Fibroblast of pulmonary artery (primary cell): ENCODE results near the gene ACP5.
A peak's percentile ranks its signal among the peaks of the same experiment; 100 is the strongest.

Experiments
- DNase-seq: peaks from one replicate; pipeline ENCODE4 v3.0.0-alpha.2; 2010; ENCODE audit warnings: low read depth
- H3K4me3 ChIP-seq: replicated peaks from 2 replicates; pipeline ENCODE4 v1.5.1; 2011; ENCODE audit warnings: low read depth, mild to moderate bottlenecking, control low read depth, low read length, moderate library complexity
- CTCF ChIP-seq: IDR thresholded peaks from 2 replicates; pipeline ENCODE4 v1.5.1; 2011; ENCODE audit warnings: mild to moderate bottlenecking, control low read depth, low read length, inconsistent platforms; ENCODE audit errors: missing control alignments

ACP5 gene

GRCh38 chr19:11540645-11541044 is 36.8 kb downstream of the ACP5 start:
- no peak for TF ChIP-seq CTCF
- no peak overlapping the region for H3K4me3 ChIP-seq
- no peak for DNase-seq

DNA sequence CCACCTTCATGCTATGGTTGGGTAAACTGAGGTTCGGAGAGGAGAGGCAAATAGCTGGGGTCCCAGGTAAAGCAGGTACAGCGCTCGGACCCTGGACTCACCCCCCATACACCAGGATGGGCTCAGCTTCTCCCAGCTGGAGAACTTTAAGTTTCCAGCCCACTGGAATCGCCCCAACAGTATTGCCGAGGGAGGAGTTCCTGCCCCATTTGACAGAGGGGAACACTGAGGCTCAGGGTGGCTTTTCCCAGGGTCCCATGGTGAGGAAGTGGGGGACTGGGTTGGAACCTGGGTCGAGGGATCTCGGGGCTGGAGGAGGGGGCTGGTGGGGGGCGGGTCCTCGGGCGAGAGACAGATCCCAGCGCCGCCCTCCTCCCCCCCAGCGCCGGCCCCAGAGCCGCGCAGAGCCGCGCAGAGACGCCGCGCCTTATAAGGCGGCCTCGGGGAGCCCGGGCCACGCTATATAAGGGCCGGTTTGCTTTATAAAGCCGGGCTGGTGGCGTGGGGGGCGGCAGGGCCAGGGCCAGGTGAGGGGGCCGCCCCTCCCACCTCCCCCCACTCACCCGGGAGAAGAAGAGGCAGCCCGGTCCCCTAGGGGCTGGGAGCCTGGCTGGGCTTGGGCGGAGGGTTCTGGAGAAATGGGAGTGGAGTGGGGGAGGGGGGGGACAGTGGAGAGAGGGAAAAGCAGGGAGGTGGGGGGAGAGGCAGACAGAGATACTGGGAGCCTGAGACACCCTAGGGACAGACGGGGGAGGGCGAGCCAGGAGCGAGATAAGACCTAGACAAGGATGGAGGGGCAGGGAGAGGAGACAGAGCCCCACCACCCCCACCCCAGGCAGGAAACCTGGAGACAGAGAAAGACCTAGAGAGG is 37.7 kb downstream of the ACP5 start:
- peak; percentile 33 for DNase-seq
- TF ChIP-seq CTCF: no peak
- peak overlapping the region; percentile 28 for H3K4me3 ChIP-seq

DNA sequence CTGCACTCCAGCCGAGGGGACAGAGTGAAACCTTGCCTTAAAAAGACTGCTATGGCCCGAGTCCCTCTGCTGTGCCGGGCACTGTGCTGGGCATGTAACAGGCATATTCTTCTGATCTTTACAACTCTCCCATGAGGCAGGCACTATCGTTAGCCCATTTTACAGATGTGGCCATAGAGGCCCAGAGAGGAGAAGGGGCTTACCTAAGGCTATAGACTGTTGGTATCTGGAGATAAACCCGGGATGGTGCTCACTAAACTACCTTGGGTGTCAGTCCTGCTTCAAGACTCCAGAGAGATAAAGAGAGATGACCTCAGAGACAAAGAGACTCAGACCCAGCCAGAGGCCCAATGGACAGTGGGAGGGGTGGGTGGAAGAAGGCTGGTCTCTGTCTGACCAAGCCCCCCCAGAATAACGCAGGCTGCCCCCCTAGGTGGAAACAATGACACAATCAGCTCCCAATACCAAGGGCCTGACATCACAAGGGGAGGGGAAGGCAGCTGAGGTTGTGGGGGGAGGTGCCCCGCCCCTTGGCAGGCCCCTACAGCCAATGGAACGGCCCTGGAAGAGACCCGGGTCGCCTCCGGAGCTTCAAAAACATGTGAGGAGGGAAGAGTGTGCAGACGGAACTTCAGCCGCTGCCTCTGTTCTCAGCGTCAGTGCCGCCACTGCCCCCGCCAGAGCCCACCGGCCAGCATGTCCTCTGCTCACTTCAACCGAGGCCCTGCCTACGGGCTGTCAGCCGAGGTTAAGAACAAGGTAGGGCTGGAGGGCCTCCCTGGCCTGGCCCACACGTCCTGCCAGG is 39.0 kb downstream of the ACP5 start, which contains the start of gene CNN1:
Gene CNN1, plus strand, starts transcription at position 620 of the 805 bp plus-strand sequence. Its CDS starts 77 bp downstream, at position 697.
- peak; percentile 74 for DNase-seq
- no peak for TF ChIP-seq CTCF
- H3K4me3 ChIP-seq: peak within 1 kb of the TSS; percentile 18

DNA sequence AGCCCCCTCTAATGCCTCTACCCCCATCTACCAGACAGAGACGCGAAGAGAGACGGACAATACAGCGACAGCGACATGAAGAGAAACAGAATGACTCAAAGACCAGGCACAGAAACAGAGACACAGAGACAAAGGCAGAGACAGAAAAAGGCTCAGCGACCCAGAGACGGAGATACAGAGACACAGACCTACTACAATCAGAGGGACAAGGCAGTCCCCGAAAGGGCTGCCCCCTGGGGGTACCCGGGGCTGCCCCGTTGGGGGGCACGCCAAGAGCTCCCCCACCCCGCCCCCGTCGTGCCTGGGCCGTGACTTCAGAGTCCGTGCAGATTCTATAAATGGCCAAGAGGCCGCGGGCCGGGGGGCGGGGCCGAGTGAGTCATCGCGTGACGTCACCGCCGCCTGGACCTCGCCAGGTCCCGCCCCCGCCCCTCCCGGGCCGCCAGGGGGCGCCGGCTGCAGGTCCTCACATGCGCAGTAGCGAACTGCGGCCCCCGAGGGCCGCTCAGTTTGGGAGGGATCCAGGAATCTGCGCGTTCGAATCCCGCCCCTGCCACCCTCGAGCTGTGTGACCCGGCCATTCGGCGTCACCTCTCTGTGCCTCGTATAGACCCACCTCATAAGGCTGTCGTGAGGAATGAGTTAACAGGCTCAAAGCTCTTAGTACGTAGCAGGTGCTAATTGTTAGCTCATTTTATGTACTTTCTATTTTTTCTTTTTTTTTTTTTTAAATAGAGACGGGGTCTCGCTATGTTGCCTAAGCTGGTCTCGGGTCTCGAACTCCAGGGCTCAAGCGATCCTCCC is 41.5 kb downstream of the ACP5 start:
- TF ChIP-seq CTCF: peak; percentile 53
- peak; percentile 90 for DNase-seq
- peak overlapping the region; percentile 46 for H3K4me3 ChIP-seq

DNA sequence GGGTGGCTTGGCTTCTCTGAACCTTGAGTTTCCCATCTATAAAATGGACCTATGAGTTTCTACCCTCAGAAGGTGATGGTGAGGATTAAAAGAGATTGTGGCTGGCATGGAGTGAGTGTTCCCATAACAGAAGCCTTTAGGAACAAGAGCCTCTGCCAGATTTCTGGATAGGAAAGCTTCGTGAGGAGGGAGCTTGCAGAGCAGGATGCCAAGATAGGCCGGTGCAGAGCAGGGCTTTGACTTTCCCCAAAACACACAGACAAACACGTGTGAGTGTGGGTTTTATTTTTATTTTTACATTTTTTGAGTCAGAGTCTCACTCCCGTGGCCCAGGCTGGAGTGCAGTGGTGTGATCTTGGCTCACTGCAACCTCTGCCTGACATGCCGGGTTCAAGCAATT is 42.5 kb downstream of the ACP5 start:
- TF ChIP-seq CTCF: no peak
- no peak for DNase-seq
- no peak overlapping the region for H3K4me3 ChIP-seq

DNA sequence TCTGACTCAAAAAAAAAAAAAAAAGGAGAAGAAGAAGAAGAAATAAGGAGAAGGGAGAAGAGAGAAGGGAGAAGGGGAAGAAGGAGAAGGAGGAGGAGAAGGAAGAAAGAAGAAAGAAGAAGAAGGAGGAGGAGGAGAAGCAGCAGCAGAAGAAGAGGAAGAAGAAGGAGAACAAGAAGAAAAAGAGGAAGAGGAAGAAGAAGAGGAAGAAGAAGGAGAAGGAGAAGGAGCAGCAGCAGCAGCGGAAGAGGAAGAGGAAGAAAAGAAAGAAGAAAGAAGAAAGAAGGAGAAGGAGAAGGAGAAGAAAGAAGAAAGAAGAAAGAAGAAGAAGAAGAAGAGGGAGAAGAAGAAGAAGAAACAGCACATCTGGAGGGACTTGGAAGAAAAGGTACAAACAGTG is 42.9 kb downstream of the ACP5 start:
- no peak for TF ChIP-seq CTCF
- no peak overlapping the region for H3K4me3 ChIP-seq
- DNase-seq: no peak
